Measurements from ENCODE around the gene ZNF776.

- TF ChIP-seq CTCF (IDR thresholded peaks at IDR 0.05) (no peak), POLR2A (IDR thresholded peaks at IDR 0.05) (no peak)
Measured at GRCh38 chr19:57708641-57709361, 37.8 kb upstream of the ZNF776 start, which contains the start of gene ZNF154.
